GM18505 (cell line): ENCODE data around the gene NLGN1.

Experiments
- ATAC-seq: cut with Tn5 transposase; IDR thresholded peaks from one replicate; pipeline ENCODE4 v1.9.1; 2021; ENCODE audit not compliant: unreplicated experiment
- POLR2A ChIP-seq: IDR thresholded peaks from 4 replicates; pipeline ENCODE4 v1.6.1; 2011; ENCODE audit warnings: borderline replicate concordance; ENCODE audit not compliant: insufficient read depth, insufficient read length; ENCODE audit errors: extremely low read depth

Gene NLGN1

DNA sequence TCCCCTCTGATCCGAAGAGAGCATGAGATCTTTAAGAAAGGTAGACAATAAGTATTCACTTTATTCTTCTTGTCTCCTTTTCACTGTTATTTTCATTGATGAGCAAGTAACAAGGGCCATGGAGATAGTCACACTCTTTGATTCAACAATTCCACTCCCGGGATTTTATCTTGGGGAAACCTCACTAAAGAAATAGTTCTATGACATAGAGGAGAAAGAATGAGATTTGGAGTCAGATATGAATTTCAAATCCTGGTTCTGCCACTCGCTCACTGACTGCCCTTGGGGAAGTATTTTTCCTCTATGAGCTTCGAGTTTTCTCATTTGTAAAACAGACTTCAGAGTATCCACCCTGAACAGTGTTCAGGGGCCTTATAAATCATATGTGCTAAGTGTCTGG, 514.6 kb downstream of the NLGN1 start:
- no peak for TF ChIP-seq POLR2A
- ATAC-seq = no peak

DNA sequence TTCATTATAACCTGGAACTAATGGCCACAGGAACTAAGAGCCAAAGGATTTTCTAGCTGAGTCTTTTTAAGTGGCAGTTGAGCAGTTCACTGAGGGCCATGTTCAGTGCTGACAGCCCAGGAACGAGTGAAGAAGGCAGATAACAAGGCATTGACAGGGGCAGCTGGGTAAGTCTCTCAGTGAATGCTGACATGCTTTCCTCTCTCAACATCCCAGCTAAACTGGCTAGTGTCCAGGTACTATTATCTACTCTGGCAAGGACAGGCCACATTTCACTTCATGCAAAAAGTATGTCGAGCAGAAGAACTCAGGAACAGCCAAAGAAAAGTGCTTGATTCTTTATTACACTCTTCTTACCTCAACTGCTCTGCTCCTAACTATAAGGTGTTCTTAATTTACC, 515.9 kb downstream of the NLGN1 start:
- no peak for TF ChIP-seq POLR2A
- no peak for ATAC-seq

- ATAC-seq = no peak
- TF ChIP-seq POLR2A = no peak
These were observed 516.5 kb downstream of the NLGN1 start for GRCh38 chr3:173913974-173914421.

GRCh38 chr3:173916799-173917198, 519.3 kb downstream of the NLGN1 start:
- ATAC-seq = no peak
- no peak for TF ChIP-seq POLR2A

DNA sequence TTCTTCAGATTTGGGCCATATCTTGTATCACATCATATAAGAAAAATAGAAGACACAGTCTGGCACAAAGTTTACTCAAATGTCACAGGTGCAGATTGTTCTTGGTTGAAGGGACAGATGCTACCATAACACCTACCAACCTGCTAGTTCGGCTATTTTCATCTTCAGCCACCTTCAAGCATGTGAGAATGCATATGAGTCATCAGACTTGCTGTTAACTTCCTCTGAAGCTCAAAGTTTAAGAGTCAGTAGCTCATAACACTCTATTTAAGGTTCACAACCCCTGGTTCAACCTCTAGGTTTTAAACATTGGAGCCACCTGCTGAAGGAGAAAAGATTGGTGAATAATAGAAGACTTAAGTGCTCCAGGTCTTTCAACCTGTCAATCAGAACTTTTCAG, 522.8 kb downstream of the NLGN1 start:
- ATAC-seq = peak; percentile 83

DNA sequence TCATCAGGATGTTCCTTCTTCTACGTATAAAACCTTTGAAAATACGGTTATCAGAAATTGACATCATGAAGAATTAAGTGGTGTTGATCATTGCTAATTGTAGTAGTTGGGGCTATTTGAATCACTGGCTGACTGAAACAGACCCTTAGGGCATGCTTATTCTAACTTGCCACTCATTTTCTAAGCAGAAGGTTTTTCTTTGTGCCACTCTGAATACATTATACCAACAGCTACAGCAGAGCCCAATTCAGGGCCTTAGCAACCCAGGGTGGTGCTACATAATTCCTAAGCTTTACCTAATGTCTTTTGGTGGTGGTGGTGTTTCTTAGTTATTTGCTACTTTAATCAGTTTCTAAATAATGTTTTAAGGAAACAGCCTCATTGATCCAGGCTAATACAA, 524.2 kb downstream of the NLGN1 start:
- no peak for TF ChIP-seq POLR2A
- no peak for ATAC-seq

More for the DNA sequence above, 522.8 kb downstream of the NLGN1 start:
- TF ChIP-seq POLR2A = no peak

DNA sequence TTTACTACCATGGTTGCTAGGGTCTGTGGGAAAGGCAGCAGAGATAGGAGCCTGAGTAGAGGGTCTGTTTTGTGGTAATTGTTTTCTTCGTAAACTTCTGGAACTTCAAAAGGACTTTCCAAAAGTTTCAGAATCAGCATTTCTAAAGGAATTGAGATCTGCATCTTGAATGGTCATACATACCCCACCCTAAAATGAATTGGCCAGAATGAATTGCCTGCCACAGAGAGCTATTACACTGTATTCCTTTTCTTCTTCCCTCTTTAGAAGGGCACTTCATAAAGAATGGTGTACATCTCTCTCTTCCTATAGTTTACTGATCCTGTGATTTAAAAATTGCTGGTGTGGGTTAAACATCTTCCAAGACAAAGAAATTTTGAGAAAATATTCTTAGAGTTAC, 525.7 kb downstream of the NLGN1 start:
- TF ChIP-seq POLR2A = no peak
- ATAC-seq = no peak

GRCh38 chr3:173930251-173930650, 532.7 kb downstream of the NLGN1 start:
- TF ChIP-seq POLR2A = no peak
- no peak for ATAC-seq

DNA sequence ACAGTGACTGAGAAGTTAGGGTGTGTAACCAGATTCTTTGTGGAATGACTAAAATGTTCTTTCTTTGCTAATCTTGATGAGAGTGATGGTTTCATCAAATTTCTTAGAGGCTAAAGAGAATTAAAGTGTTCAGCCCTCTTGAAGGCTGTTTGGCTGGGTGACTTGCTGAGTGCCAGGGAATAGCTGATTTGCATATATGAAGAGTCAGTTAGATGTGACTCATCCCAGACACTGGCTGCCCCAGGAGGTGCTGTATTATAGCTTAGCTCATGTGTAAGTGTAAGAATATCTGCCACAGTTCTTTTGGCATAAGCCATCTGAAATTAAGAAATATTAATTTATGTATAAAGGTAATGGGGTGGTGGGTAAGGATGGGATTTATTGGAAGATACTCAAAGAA, 535.1 kb downstream of the NLGN1 start:
- ATAC-seq = peak; percentile 74
- TF ChIP-seq POLR2A = no peak

- TF ChIP-seq POLR2A = no peak
- ATAC-seq = no peak
These were observed 535.6 kb downstream of the NLGN1 start for GRCh38 chr3:173933113-173933512.

GRCh38 chr3:173936316-173936715, 538.8 kb downstream of the NLGN1 start:
- no peak for ATAC-seq

GRCh38 chr3:173938159-173938558, 540.6 kb downstream of the NLGN1 start:
- ATAC-seq = no peak
- TF ChIP-seq POLR2A = no peak

More at GRCh38 chr3:173936316-173936715, 538.8 kb downstream of the NLGN1 start:
- TF ChIP-seq POLR2A = no peak

DNA sequence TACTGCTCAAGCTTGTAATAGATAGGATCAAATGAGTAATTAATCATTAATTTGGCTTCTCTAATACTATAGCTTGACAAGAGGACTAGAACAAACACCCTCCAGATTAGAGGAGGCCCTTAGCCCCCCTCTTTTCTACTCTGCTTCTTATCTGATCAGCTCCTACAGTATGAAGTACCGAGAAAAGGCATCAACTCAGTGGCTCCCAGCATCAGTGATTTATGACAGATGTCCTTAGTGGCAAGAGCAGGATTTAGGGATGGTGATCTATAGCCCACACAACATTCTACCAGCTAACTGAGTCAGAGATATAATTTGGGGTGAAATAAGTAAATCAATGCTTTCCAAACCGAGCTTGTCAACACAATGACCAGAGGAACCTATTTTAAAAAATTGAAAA, 541.1 kb downstream of the NLGN1 start:
- ATAC-seq = no peak
- no peak for TF ChIP-seq POLR2A

GRCh38 chr3:173939331-173939730, 541.8 kb downstream of the NLGN1 start:
- no peak for TF ChIP-seq POLR2A
- no peak for ATAC-seq

GRCh38 chr3:173943264-173943663, 545.7 kb downstream of the NLGN1 start:
- TF ChIP-seq POLR2A = no peak
- no peak for ATAC-seq
